Islet precursor cell (in vitro differentiated cells): ENCODE data around the gene TPRG1.
"Not testable (repeated sequence)": the region's sequence is repeated elsewhere in the genome, so short reads cannot be mapped to it uniquely, and the experiment has no call there.

Source experiments
- DNase-seq: peaks from one replicate; pipeline ENCODE4 v3.0.0-alpha.2; 2018

The TPRG1 gene

DNA sequence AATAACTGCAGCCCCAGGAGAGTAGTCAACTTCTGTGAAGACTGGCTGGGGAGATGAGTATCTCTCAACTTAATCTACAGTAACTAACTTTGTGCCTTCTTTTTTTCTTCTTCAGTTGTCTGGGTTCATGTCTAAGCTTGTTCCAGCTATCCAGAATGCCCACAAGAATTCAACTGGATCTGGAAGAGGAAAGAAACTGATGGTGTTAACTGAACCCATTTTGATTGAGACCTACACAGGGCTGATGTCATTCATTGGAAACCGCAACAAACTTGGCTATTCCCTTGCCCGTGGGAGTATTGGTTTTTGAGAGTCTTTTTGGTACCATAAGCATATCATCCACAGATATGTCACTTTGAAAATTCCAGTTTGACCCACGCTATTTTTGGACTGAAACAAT is 148.7 kb downstream of the TPRG1 start:
- DNase-seq = no peak

DNA sequence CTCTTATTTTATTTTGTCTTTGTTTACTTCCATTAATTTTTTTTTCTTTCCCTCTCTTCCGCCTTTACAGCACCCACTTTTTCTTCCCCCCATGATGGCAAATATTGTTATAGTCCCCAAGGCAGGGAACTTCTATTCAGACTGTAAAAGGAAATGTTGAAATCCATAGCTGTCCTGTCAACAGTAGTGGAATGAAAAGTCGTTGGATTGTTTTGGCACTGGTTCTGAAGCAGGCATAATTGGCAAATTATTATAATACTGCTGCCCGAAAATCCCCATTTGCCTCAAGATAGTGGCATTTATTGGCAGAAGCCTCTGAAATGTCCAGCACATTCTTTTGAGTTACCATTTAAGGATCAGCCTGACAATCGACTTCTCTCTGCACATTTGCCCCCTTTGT is 150.6 kb downstream of the TPRG1 start:
- no peak for DNase-seq

- peak; percentile 92 for DNase-seq
These were observed 152.9 kb downstream of the TPRG1 start for GRCh38 chr3:189324538-189325138.

DNA sequence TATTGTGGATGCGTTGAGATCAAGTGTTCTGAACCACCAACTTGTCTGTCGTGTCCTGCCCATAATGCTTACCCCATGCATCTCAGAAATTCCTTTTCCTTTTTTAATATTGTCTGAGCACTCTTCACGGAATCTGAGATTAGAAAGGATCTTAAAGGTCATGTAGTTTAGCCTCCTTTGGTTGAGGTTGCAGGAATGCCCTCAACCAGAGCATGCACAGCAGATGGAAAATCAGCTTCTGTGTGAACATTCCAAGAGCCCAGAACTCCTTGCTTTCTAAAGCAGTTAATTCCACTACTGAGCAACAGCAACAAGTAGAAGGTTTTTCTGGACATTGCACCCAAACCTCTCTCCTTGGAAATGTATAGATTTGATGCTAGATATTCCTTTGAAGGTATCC is 153.7 kb downstream of the TPRG1 start:
- DNase-seq = no peak

- DNase-seq = not testable (repeated sequence)
These were observed 157.9 kb downstream of the TPRG1 start for GRCh38 chr3:189329630-189330029.

- no peak for DNase-seq
These were observed 158.3 kb downstream of the TPRG1 start for GRCh38 chr3:189330066-189330465.

GRCh38 chr3:189331002-189331418 is 159.2 kb downstream of the TPRG1 start:
- DNase-seq = no peak

- no peak for DNase-seq
These were observed 162.5 kb downstream of the TPRG1 start for GRCh38 chr3:189334064-189334920.

GRCh38 chr3:189337673-189338091 is 165.9 kb downstream of the TPRG1 start:
- peak; percentile 88 for DNase-seq

DNA sequence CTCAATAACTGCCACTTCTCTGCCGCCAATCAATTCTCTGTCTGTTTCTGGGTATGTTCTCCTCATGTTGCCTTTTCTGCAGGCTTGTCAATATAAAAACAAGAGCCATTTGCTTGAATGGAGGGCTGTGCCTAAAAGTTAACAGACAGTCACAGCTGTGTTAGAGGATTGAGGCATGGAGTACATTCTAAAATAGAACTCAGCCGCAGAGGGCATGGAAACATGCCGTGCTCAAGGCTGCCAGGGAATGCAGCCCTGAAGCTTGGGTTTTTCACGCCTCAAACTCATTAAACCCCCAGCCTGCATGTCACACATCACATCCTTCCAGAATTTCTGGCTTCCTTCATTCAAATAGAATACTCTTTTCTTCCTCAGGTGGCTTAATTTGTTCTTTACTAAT is 166.6 kb downstream of the TPRG1 start:
- DNase-seq = no peak

DNA sequence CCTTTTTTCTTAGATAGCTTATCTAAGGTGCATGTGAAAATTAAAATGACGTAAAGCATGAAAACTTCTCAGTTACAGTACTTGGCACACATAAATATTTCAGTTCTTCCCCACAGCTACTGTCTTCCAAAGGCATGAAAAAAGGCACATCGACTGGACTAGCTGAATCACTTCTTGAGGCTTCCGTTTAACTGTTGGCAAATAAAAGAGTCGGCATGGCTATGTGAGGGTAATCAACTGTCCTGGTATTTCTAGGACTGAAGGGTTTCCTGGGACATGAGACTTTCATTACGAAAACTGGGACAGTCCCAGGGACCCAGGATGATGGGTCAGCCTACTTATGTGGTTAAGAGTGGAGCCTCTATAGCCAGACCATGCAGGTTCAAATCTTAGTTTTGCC is 168.2 kb downstream of the TPRG1 start:
- no peak for DNase-seq

DNA sequence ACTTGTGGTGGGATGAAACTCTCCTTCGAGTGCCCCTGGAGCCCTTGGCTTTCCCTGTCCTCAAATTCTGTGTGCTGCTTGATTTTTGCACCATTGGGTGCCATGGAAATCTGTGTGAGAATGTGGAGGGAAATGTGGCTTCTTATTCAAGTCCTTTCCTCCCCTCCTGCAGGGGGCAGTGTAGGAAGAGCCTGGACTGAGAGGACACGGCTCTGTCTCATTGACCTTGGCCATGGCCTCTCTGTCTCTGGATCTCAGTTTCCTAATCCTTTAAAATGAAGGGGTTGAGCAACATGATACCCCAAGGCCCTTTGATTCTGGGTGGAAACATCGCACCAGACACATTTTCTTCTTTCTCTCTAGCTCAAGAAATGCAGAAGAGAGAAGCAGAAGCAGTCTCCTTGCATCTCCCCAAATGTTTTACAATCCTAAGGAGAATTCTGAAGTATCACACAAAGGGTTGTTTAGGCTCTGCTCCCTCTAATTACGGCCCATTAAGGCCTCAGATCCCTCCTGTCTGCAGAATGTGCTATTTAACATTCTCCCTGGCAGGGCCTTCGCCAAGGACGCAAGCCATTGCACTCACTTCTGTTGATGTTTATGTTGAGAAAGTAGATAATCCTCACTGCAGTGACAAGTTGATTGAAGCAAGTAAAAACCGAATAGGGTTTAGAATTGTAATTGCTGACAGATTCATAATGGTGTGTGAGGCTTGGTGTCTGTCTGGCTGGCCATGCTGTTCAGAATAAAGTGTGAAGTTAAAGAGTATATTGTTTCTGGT is 169.1 kb downstream of the TPRG1 start:
- peak; percentile 89 for DNase-seq

DNA sequence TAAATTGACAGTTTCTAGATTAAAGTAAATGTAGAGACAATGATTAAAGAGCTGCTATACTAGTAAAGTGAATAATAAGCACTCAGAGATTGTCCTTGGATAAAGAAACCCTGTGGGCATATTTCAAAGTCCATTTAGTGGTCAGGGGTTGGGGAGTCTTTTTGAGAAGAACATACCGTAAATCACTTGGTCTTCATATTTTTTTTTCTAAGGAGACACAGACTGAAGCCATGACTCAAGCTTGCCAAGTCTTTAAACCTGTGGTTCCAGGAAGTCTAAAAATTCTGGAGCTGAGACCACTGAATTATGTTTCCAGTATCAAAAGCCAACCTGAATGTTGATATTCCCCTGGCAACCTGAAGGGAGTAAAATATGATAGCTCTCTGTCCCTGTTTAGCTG is 171.0 kb downstream of the TPRG1 start:
- no peak for DNase-seq

DNA sequence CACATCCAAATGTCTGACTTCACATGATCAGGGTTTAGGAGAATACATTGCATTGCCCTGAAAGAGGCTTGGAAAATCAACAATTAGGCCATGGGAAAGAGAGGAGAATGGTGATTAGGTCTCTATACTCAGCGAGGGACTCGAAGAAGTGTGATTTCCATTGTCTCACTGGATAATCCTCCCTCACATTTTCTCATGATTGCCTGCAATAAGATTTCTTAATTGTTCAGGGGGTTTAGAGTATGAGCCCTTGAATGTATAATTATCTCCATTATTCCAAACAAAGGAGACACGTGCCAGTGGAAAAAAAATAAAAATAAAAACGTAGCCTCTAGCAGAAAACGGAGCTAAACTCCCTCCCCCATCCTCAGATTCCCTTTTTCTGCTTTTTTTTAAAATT is 173.2 kb downstream of the TPRG1 start:
- no peak for DNase-seq

GRCh38 chr3:189349772-189350171 is 178.0 kb downstream of the TPRG1 start:
- DNase-seq = no peak

GRCh38 chr3:189353318-189353965 is 181.7 kb downstream of the TPRG1 start:
- DNase-seq = no peak

DNA sequence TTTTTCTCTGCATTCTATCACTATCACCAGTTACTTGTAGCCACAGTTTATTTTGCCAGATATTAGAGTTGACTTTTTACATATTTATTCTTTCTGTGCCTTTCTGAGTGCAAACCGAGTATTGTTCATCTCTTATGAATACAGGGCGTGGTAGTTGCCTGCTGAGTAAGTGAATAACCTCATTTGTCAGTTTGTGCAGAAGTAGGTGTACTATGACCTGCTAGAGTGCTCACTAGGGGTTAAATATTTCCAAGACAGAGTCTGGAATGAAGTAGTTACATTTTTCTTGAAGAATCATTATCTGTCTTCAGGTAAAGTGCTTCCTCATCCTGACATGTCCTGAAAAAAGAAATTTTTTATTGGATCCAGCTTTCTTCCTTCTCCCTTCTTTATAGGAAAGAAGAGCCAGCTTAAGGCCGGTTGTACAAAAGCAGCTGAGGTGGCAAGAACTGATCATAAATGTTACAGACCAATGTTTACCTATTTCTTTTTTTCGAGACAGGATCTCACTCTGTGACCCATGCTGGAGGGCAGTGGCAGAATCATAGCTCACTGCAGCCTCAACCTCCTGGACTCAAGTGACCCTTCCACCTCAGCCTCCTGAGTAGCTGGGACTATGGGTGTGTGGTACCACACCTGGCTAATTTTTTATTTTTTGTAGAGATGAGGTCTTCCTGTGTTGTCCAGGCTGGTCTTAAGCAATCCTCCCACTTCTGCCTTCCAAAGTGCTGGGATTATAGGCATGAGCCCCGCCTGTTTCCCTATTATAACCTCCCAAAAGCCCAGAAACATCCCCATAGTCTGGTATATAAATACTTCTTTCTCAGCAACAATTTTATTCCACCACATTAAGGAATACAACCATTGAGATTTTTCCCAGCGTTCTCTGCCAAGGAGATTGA is 182.5 kb downstream of the TPRG1 start:
- DNase-seq = no peak

- no peak for DNase-seq
These were observed 183.3 kb downstream of the TPRG1 start for GRCh38 chr3:189355115-189355480.

GRCh38 chr3:189355481-189356201 is 183.9 kb downstream of the TPRG1 start:
- peak; percentile 79 for DNase-seq

- no peak for DNase-seq
These were observed 188.5 kb downstream of the TPRG1 start for GRCh38 chr3:189360291-189360690.

- DNase-seq = no peak
These were observed 189.5 kb downstream of the TPRG1 start for GRCh38 chr3:189361103-189361835.
